Kidney epithelial cell (primary cell): ENCODE data around the gene NCKAP5L. TPM values are rescaled to one million over a fixed set of nuclear protein-coding genes. Genes with fewer than 3 reads are reported as not detected.

Source experiments
- DNase-seq: peaks from one replicate; pipeline ENCODE4 v3.0.0-alpha.2; 2010; ENCODE audit warnings: low read depth
- H3K27me3 ChIP-seq: 2 replicates; pipeline ENCODE4 v1.6.0; 2011; ENCODE audit warnings: low read length; ENCODE audit not compliant: control insufficient read depth, insufficient read depth
- H3K36me3 ChIP-seq: 2 replicates; pipeline ENCODE4 v1.5.1; 2011; ENCODE audit warnings: low read length; ENCODE audit not compliant: control insufficient read depth, insufficient read depth
- H3K4me3 ChIP-seq: 2 replicates; pipeline ENCODE4 v1.5.1; 2011; ENCODE audit warnings: low read depth, mild to moderate bottlenecking, control low read depth, low read length
- total RNA-seq: library from RNA; depleted of rRNA; stranded (reverse); fragments of >200 nt; gene quantifications from 2 replicates; pipeline ENCODE4 v1.2.3, GENCODE V29; 2015
- TF ChIP-seq, protein P1 (sequence below): IDR thresholded peaks from 2 replicates; pipeline ENCODE4 v1.5.1; 2011; ENCODE audit warnings: mild to moderate bottlenecking, moderate library complexity, low read length, control low read depth, inconsistent platforms; ENCODE audit not compliant: insufficient read depth, poor library complexity, severe bottlenecking

NCKAP5L gene
- total RNA-seq, 1 donor from 2014 or later, result 24.1 TPM

DNA sequence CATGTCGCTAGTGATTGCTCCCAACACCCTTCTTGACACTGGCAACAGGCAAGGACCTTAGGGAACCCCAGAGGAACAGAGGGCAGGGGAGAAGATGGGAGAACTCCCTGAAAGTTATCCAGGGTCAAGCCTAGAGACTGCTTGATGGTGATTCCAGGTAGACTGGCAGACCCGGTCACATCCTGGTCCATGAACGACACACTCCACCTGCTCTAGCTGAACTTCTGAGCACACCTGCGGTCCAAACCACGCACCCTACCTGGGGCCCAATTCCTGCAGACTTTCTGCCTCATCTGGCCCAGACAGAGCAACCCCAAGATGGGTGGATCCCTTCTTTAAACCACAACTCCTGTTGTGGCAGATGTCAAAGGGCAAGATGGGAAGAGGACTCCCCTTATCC lies 34.2 kb downstream of the NCKAP5L start:
- DNase-seq, result no peak
- Histone ChIP-seq H3K4me3 (no peak overlapping the region), H3K27me3 (no peaks in the 10 kb centered on the region), H3K36me3 (peaks cover 3% of the 10 kb centered on the region)
- TF ChIP-seq, protein P1, sequence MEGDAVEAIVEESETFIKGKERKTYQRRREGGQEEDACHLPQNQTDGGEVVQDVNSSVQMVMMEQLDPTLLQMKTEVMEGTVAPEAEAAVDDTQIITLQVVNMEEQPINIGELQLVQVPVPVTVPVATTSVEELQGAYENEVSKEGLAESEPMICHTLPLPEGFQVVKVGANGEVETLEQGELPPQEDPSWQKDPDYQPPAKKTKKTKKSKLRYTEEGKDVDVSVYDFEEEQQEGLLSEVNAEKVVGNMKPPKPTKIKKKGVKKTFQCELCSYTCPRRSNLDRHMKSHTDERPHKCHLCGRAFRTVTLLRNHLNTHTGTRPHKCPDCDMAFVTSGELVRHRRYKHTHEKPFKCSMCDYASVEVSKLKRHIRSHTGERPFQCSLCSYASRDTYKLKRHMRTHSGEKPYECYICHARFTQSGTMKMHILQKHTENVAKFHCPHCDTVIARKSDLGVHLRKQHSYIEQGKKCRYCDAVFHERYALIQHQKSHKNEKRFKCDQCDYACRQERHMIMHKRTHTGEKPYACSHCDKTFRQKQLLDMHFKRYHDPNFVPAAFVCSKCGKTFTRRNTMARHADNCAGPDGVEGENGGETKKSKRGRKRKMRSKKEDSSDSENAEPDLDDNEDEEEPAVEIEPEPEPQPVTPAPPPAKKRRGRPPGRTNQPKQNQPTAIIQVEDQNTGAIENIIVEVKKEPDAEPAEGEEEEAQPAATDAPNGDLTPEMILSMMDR, result no peak

GRCh38 chr12:49793620-49794019 lies 34.6 kb downstream of the NCKAP5L start:
- H3K36me3 ChIP-seq, result peaks cover 3% of the 10 kb centered on the region
- no peak for DNase-seq
- H3K27me3 ChIP-seq, result no peaks in the 10 kb centered on the region
- no peak overlapping the region for H3K4me3 ChIP-seq
- TF ChIP-seq, protein P1, result no peak

DNA sequence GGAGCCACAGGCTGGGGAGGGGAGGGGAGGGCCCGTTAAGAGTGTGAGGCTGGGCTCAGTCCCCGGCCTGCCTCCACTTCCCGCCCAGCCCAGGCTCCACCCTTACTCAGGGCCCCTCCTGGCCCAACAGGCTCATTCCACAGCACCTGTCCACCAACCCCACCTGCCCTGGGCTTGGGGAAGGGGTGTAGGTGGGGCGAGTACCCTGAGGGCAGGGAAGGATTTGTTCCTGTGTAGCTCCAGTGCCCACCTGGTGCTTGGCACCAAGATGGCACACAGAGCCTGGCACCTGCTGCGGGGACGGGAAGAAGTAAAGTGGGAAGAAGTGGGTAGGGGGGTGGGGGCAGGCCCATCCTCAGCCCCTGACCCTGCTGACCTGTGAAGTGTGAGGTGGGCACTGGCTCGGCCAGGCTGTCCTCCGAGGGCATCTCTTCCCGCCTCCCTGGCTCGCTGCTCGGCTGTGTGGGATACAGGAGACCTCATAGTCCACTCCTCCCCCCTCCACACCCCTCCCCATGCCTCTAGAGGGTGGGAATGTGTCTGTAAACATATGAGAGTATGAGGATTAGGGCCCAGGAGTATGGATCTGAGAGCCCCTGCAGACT lies 35.1 kb downstream of the NCKAP5L start:
- TF ChIP-seq, protein P1, result no peak

DNA sequence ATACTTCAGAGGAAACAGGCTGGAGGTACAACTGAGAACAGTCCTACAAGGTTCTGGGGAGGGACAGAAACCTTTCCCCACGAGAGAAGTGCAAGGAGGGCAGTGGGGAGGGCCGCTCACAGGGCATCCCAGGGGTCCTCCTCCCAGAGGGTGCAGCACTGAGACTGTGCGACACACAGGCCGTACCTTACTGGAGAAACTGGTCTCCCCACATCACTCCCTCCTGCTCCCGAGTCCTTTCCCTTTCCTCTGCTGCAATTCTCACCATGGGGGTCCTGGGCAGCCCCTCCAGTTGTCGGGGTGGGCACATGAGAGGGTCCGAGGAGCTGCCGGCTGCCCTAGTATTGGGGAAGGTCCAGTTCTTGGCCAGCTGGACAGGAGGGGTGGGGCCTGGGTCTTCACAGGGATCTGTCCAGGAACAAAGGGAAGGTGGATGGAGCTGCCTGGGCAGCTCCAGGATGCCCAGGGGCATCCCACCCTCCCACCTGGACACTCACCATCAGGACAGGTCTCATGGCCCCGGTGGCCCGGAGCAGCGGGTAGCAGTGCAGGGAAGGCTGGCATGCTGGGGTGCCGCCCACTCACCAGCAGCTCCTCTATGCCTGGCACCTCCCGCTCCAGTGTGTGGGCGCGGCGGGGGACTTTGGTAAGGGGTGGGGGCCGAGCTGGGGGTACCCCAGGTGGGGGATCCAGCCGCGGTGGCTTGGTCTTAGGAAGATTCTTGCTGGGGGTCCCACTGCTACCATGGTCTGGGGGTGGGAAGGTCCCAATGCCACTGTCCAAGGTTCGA lies 35.8 kb downstream of the NCKAP5L start:
- H3K36me3 ChIP-seq, result peaks cover 2% of the 10 kb centered on the region
- no peak overlapping the region for H3K4me3 ChIP-seq
- TF ChIP-seq, protein P1, result no peak
- no peaks in the 10 kb centered on the region for H3K27me3 ChIP-seq
- DNase-seq, result no peak

More for the DNA sequence above, 35.1 kb downstream of the NCKAP5L start:
- Histone ChIP-seq H3K36me3 (peaks cover 3% of the 10 kb centered on the region), H3K27me3 (no peaks in the 10 kb centered on the region), H3K4me3 (no peak overlapping the region)
- DNase-seq, result no peak

DNA sequence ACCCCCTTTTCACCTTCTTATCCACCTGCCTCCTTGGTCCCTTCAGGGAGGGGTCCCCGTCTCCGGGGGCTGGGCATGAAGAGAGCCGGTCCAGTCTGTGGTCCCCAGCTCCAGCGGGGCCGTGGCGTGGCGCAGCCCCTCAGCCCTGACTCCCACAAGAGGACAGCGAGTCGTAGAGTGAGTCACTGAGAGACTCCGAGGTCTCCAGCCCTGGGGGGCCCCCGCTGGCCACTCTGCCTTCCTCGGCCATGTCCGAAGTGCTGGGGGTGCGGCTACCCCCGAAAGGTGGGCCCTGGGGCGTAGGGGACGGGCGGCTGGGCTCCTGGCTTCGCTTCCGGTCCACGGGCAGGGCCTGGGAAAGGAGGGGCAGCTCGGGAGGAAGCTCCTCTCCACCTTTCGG lies 36.5 kb downstream of the NCKAP5L start:
- Histone ChIP-seq H3K36me3 (no peaks in the 10 kb centered on the region), H3K4me3 (no peak overlapping the region), H3K27me3 (no peaks in the 10 kb centered on the region)
- TF ChIP-seq, protein P1, result no peak
- no peak for DNase-seq
